ENCODE results near the gene CTXN1.

DNA sequence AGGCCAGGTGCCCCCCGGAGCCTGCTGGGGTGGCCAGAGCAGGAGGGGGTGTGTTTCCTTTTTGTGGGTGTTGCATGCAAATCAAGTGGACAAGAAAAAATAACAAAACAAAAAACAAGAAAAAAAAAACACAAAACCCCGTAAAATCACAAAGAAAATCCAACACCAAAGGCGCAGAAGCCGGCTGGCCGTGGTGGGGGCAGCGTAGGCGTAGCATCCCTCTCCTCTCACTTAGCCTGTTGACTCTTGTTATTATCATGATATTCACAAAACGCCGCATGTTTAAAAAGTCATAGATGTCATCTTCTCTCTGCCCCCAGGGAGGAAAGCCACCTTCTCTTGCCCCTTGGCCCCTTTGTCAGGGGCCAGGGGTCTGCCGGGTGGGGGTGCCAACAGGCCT lies 12.3 kb downstream of the CTXN1 start:
- TF ChIP-seq, protein P1, sequence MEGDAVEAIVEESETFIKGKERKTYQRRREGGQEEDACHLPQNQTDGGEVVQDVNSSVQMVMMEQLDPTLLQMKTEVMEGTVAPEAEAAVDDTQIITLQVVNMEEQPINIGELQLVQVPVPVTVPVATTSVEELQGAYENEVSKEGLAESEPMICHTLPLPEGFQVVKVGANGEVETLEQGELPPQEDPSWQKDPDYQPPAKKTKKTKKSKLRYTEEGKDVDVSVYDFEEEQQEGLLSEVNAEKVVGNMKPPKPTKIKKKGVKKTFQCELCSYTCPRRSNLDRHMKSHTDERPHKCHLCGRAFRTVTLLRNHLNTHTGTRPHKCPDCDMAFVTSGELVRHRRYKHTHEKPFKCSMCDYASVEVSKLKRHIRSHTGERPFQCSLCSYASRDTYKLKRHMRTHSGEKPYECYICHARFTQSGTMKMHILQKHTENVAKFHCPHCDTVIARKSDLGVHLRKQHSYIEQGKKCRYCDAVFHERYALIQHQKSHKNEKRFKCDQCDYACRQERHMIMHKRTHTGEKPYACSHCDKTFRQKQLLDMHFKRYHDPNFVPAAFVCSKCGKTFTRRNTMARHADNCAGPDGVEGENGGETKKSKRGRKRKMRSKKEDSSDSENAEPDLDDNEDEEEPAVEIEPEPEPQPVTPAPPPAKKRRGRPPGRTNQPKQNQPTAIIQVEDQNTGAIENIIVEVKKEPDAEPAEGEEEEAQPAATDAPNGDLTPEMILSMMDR (IDR thresholded peaks at IDR 0.05; ENCODE audit: poor library complexity), result no peak
- TF ChIP-seq EZH2 (IDR thresholded peaks at IDR 0.05; ENCODE audit: borderline replicate concordance), result no peak
